DMS53 treated with DMSO at 0.1 percent for 48 hours (cell line): ENCODE data around the gene SLC51B.
"Not testable (repeated sequence)": the region's sequence is repeated elsewhere in the genome, so short reads cannot be mapped to it uniquely, and the experiment has no call there.

Experiments used
- DNase-seq: peaks from one replicate; lab custom pipeline; 2025; ENCODE audit not compliant: unreplicated experiment; lab: John Stamatoyannopoulos, UW

SLC51B gene

GRCh38 chr15:65044724-65045481 is at the start of gene SLC51B:
Gene SLC51B, plus strand, starts transcription at chr15:65045387. Its CDS starts 4,618 bp downstream, at chr15:65050005.
- DNase-seq: peak; percentile 86

DNA sequence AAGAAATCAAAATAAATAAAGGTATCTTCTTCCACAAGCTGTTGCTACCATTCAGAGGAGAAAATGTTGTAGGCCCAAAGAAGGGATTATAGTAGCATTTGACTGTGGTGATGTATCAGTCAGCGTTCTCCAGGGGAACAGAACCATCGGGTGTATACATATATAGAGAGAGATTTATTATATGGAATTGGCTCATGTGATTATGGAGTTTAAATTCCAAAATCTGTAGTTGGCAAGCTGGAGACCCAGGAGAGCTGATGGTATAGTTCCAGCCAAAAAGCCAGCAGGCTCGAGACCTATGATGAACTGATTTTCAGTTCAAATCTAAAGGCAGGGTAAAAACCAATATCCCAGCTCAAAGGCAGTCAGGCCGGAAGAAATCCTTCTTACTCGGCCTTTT is 48.1 kb upstream of the SLC51B start:
- no peak for DNase-seq

- no peak for DNase-seq
These were observed 47.3 kb upstream of the SLC51B start for GRCh38 chr15:64997745-64998375.

DNA sequence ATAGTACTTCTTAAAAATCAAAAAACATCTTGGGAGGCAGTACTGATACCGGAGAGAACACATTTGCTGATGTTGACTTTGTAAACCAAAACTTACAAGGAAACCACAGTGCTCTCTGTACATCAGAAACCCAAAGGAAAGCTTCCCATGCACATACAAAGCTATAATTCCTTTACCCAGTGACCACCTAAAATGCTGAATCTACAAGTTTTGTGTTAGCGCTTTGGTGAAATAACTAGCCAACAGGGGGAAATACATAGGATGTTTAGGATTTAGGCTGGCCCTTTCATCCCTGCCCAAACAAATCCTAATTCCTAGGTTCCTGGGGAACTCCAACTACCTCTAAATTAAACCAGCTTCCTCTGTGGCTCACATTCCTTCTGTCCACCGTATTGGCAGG is 40.2 kb upstream of the SLC51B start:
- no peak for DNase-seq

DNA sequence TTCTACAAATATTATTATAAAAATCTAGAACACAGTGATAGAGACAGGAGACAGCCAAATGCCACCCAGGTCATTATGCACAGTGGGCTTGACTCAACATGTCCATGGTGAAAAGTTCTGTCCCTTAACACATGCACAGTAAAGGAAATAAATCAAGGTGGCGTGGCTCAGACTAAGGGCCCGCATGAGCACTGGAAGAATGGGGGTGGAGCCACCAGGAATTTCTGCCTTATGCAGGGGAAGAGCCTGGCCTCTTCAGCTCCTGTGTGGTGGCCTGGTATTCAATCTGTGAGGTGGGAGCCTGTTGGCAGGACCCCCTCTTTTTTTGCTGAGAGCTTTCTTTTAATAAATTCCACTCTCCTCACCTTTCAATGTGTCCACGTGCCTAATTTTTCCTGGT is 38.3 kb upstream of the SLC51B start:
- DNase-seq: no peak

GRCh38 chr15:65008983-65009382 is 36.2 kb upstream of the SLC51B start:
- no peak for DNase-seq

GRCh38 chr15:65011198-65011597 is 34.0 kb upstream of the SLC51B start:
- not testable (repeated sequence) for DNase-seq

DNA sequence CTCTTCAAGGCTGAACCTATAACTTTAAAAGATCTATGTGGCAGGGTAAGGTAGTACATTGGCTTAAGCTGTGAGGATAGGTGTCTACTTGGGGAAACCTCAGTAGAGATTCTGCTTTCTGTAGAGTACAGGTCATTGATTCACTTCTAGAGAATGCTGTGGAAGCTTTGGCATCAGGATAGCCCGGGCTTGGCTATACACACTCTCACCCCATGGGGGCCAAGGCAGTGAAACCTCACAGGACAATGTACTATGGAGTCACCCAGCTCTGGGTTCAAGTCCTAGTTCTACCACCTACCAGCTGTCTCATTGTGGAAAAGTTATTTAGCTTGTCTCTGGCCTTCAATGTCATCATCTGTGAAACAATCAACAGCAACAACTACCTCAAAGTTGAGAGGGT is 24.8 kb upstream of the SLC51B start:
- DNase-seq: no peak

DNA sequence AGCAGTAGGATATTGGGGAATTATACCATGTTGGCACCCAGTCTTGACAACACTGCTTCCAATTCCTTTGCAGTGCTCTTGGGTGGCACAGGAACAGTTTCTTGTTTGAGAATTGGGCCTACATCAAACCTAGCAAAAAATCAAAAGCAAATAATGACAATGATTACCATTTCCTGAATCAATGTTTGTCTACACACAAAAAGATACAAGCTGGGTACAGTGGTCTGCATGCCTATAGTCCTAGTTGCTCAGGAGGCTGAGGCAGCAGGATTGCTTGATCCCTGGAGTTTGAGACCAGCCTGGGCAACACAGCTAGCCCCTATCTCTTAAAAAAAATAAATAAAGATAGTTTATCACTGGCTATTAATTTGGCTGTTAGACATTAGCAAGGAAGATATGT is 23.7 kb upstream of the SLC51B start:
- DNase-seq: no peak

DNA sequence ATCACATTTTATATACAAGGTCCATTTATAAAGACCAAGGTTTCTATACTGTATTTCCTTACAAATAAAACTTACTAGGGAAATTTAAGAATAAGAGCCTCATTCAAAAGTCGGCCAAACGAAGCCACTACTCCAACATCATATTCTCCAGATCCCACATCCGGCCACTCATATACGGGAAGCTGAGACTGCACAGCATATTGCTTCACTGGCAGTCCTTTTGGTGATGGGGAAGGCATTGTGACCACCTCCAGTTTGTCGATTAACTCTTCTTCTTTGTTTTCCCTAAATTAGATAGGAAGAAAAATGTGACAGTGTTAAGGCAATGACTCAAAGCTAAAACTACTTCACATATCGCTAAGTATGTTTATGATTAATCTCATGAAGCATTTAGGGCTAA is 18.4 kb upstream of the SLC51B start:
- no peak for DNase-seq

- no peak for DNase-seq
These were observed 17.6 kb upstream of the SLC51B start for GRCh38 chr15:65027593-65027992.

- DNase-seq: no peak
These were observed 16.8 kb upstream of the SLC51B start for GRCh38 chr15:65028338-65028737.

- peak; percentile 8 for DNase-seq
These were observed 16.1 kb upstream of the SLC51B start, which contains the start of gene MTFMT for GRCh38 chr15:65028921-65029735. Gene MTFMT, minus strand, starts transcription at chr15:65029639. Its CDS starts 26 bp downstream, at chr15:65029613.

DNA sequence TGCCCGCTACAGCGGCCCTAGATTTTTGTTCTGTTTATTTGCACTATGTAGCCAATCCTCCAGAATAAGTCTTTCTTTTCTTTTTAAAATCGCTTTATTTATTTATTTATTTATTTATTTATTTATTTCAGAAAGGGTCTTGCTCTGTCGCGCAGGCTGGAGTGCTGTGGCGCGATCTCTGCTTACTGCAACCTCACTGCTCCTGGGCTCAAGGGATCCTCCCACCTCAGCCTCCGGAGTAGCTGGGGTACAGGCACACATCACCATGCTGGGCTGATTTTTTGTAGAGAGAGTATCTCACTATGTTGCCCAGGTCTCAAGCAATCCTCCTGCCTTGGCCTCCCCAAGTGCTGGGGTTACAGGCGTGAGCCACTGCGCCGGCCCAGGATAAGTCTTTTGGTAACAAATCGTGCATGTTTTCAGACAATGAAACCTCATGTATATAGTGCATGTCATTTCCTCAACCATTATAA is 15.4 kb upstream of the SLC51B start:
- DNase-seq: peak; percentile 8

GRCh38 chr15:65032801-65033537 is 12.2 kb upstream of the SLC51B start:
- DNase-seq: peak; percentile 55

DNA sequence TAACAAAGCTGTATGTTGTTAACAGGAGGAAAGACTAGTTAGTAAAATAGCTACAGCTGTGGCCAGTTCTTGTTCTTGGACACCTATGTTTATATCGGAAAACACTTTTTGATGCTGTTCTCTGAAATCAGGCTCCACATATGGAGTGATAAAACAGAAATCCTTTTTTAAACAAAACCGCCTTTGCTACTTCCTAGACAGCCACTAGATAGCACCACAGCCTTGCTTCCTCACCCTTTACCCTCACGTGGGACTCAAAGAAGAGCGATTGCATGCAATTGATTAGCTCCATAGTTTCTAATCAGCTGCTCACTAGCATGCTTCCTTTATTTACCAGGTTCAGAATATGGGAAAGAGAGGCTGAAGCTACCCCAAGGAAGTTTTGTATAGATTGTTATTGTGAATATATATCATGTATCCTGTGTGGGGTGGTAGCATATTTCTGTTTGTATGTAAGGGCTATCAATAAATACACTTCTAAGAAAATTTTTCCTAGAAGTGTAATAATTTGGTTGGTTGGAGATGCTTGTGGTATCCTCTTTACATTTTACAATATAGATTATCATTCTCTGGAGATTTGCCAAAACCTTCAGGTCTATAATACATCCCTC is 11.4 kb upstream of the SLC51B start:
- peak; percentile 4 for DNase-seq

GRCh38 chr15:65034719-65035118 is 10.5 kb upstream of the SLC51B start:
- DNase-seq: no peak

GRCh38 chr15:65037309-65037708 is 7.9 kb upstream of the SLC51B start:
- no peak for DNase-seq

DNA sequence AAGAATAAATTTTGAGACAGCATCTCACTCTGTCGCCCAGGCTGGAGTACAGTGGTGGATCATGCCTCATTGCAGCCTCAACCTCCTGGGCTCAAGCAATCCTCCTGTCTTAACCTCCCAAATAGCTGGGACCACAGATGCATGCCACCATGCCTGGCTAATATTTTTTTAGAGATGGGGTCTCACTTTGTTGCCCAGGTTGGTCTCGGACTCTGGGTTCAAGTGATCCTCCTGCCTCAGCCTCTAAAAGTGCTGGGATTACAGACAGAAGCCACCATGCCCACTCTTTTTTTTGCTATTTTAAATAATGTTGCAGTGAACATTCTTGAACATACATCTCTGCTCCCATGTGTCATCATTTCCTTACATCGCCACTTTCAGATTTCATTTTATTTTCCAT is 6.8 kb upstream of the SLC51B start:
- DNase-seq: no peak

DNA sequence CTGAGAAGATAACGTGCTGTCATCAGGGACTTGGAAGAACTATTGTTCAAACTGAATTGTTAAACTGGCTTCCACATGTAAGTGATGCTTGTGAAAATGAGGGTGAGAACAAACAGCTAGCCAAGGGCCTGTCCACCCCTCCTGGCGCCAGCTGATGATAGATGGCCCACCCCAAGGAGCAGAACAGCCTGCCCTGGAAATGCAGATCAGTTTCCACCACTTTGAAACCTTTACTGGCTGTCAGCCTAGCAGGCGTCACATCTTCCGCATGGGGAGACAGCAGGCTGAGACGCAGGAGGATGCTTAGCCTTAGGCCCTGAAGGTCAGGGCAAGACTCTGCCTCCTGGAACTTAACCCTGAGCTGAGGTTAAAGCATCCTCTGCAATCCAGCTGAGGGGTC is 6.4 kb upstream of the SLC51B start:
- DNase-seq: no peak

- DNase-seq: no peak
These were observed 4.7 kb upstream of the SLC51B start for GRCh38 chr15:65040461-65040860.
